ENCODE data around the gene SLC22A31. TPM values are rescaled to one million over a fixed set of nuclear protein-coding genes. Genes with fewer than 3 reads are reported as not detected.

The SLC22A31 gene
- total and polyA plus RNA-seq, 2 experiments from 2014 or later: 2.1 to 13.8 TPM

GRCh38 chr16:89210904-89211515 lies 10.7 kb upstream of the SLC22A31 start:
- Mint-ChIP-seq H3K27ac (no peak overlapping the region), H3K4me3 (no peak overlapping the region), H3K27me3 (ENCODE audit: insufficient read depth, low read depth, poor library complexity) (peaks cover 3% of the 10 kb centered on the region), H3K36me3 (ENCODE audit: low read depth) (no peaks in the 10 kb centered on the region), H3K9me3 (no peaks in the 10 kb centered on the region), H3K4me1 (no peaks in the 10 kb centered on the region)
- Histone ChIP-seq H3K27me3 (ENCODE audit: insufficient read depth) (no peaks in the 10 kb centered on the region), H3F3A (replicated peaks; ENCODE audit: low read depth) (no peaks in the 10 kb centered on the region), H3K4me1 (ENCODE audit: insufficient read depth) (no peaks in the 10 kb centered on the region), H3K27ac (ENCODE audit: low read depth) (no peak overlapping the region), H3K4me3 (no peak overlapping the region), H3K36me3 (ENCODE audit: insufficient read depth) (no peaks in the 10 kb centered on the region), H3K79me2 (replicated peaks; ENCODE audit: insufficient read depth) (no peaks in the 10 kb centered on the region), H3K9me2 (ENCODE audit: insufficient read depth) (no peaks in the 10 kb centered on the region), H2AFZ (no peak overlapping the region), H3K4me2 (no peak overlapping the region), H4K20me1 (replicated peaks; ENCODE audit: insufficient read depth) (no peaks in the 10 kb centered on the region)
- DNase-seq (ENCODE audit: low spot score) (no peak), ATAC-seq (no peak)
- TF ChIP-seq JUNB (IDR thresholded peaks at IDR 0.05; ENCODE audit: unreplicated experiment): no peak
- no peak for TF ChIP-seq CTCF (conservative IDR thresholded peaks at IDR 0.05; ENCODE audit: low read depth in 2 of 2)
- TF ChIP-seq, protein P1, sequence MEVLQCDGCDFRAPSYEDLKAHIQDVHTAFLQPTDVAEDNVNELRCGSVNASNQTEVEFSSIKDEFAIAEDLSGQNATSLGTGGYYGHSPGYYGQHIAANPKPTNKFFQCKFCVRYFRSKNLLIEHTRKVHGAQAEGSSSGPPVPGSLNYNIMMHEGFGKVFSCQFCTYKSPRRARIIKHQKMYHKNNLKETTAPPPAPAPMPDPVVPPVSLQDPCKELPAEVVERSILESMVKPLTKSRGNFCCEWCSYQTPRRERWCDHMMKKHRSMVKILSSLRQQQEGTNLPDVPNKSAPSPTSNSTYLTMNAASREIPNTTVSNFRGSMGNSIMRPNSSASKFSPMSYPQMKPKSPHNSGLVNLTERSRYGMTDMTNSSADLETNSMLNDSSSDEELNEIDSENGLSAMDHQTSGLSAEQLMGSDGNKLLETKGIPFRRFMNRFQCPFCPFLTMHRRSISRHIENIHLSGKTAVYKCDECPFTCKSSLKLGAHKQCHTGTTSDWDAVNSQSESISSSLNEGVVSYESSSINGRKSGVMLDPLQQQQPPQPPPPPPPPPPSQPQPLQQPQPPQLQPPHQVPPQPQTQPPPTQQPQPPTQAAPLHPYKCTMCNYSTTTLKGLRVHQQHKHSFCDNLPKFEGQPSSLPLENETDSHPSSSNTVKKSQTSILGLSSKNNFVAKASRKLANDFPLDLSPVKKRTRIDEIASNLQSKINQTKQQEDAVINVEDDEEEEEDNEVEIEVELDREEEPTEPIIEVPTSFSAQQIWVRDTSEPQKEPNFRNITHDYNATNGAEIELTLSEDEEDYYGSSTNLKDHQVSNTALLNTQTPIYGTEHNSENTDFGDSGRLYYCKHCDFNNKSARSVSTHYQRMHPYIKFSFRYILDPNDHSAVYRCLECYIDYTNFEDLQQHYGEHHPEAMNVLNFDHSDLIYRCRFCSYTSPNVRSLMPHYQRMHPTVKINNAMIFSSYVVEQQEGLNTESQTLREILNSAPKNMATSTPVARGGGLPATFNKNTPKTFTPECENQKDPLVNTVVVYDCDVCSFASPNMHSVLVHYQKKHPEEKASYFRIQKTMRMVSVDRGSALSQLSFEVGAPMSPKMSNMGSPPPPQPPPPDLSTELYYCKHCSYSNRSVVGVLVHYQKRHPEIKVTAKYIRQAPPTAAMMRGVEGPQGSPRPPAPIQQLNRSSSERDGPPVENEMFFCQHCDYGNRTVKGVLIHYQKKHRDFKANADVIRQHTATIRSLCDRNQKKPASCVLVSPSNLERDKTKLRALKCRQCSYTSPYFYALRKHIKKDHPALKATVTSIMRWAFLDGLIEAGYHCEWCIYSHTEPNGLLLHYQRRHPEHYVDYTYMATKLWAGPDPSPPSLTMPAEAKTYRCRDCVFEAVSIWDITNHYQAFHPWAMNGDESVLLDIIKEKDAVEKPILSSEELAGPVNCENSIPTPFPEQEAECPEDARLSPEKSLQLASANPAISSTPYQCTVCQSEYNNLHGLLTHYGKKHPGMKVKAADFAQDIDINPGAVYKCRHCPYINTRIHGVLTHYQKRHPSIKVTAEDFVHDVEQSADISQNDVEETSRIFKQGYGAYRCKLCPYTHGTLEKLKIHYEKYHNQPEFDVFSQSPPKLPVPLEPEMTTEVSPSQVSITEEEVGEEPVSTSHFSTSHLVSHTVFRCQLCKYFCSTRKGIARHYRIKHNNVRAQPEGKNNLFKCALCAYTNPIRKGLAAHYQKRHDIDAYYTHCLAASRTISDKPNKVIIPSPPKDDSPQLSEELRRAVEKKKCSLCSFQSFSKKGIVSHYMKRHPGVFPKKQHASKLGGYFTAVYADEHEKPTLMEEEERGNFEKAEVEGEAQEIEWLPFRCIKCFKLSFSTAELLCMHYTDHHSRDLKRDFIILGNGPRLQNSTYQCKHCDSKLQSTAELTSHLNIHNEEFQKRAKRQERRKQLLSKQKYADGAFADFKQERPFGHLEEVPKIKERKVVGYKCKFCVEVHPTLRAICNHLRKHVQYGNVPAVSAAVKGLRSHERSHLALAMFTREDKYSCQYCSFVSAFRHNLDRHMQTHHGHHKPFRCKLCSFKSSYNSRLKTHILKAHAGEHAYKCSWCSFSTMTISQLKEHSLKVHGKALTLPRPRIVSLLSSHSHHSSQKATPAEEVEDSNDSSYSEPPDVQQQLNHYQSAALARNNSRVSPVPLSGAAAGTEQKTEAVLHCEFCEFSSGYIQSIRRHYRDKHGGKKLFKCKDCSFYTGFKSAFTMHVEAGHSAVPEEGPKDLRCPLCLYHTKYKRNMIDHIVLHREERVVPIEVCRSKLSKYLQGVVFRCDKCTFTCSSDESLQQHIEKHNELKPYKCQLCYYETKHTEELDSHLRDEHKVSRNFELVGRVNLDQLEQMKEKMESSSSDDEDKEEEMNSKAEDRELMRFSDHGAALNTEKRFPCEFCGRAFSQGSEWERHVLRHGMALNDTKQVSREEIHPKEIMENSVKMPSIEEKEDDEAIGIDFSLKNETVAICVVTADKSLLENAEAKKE (CRISPR knock-in tag; IDR thresholded peaks at IDR 0.05): no peak
- no peak for TF ChIP-seq EZH2phosphoT487 (IDR thresholded peaks at IDR 0.05; ENCODE audit: unreplicated experiment)
- no peak for TF ChIP-seq CREB1 (CRISPR knock-in tag; IDR thresholded peaks at IDR 0.05; ENCODE audit: low read depth)
- no peak for TF ChIP-seq POLR2AphosphoS5 (IDR thresholded peaks at IDR 0.05; ENCODE audit: low read depth)
- no peak for TF ChIP-seq REST (IDR thresholded peaks at IDR 0.05; ENCODE audit: unreplicated experiment)
- no peak for TF ChIP-seq EZH2 (IDR thresholded peaks at IDR 0.05; ENCODE audit: low read depth, unreplicated experiment)
- TF ChIP-seq ZNF331 (CRISPR knock-in tag; IDR thresholded peaks at IDR 0.05; ENCODE audit: low read depth): no peak
- no peak for TF ChIP-seq STAT1 (IDR thresholded peaks at IDR 0.05; ENCODE audit: unreplicated experiment)
- no peak for TF ChIP-seq ZNF114 (CRISPR knock-in tag; IDR thresholded peaks at IDR 0.05)
- TF ChIP-seq NANOG (IDR thresholded peaks at IDR 0.05; ENCODE audit: borderline replicate concordance): no peak
- TF ChIP-seq, protein P2, sequence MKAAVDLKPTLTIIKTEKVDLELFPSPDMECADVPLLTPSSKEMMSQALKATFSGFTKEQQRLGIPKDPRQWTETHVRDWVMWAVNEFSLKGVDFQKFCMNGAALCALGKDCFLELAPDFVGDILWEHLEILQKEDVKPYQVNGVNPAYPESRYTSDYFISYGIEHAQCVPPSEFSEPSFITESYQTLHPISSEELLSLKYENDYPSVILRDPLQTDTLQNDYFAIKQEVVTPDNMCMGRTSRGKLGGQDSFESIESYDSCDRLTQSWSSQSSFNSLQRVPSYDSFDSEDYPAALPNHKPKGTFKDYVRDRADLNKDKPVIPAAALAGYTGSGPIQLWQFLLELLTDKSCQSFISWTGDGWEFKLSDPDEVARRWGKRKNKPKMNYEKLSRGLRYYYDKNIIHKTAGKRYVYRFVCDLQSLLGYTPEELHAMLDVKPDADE (IDR thresholded peaks at IDR 0.05): no peak

Measured in GM23338 (cell line).